Calu3 (cell line): ENCODE measurements around the gene ADPRH. TPM values are rescaled to one million over a fixed set of nuclear protein-coding genes. Genes with fewer than 3 reads are reported as not detected.

Source experiments
- BruUV-seq: library from RNA; stranded (reverse); fragments of 400-500 nt; replicated peaks from 2 replicates; lab custom pipeline; 2021; lab: Mats Ljungman, UMichigan
- CTCF ChIA-PET: fragments of 300-600 bp; sonication (Branson Sonifier 250); formaldehyde crosslinking; loops from one replicate; lab custom pipeline; 2022; ENCODE audit warnings: antibody characterized with exemption; lab: Charles Lee
- DNase-seq: peaks from one replicate; pipeline ENCODE4 v3.0.0; 2022
- H3K27ac Mint-ChIP-seq: one replicate; pipeline ENCODE4 v1.8.0; 2022; ENCODE audit warnings: mixed read lengths; ENCODE audit not compliant: unreplicated experiment
- H3K27me3 Mint-ChIP-seq: one replicate; pipeline ENCODE4 v1.8.0; 2022; ENCODE audit warnings: mixed read lengths; ENCODE audit not compliant: unreplicated experiment
- H3K36me3 Mint-ChIP-seq: one replicate; pipeline ENCODE4 v1.8.0; 2022; ENCODE audit warnings: mild to moderate bottlenecking, moderate library complexity, mixed read lengths; ENCODE audit not compliant: insufficient read depth, unreplicated experiment
- H3K4me1 Mint-ChIP-seq: one replicate; pipeline ENCODE4 v1.8.0; 2022; ENCODE audit warnings: mild to moderate bottlenecking, low read depth, mixed read lengths; ENCODE audit not compliant: unreplicated experiment
- H3K4me3 Mint-ChIP-seq: one replicate; pipeline ENCODE4 v1.8.0; 2022; ENCODE audit warnings: mild to moderate bottlenecking, low read depth, moderate library complexity, mixed read lengths; ENCODE audit not compliant: unreplicated experiment
- H3K9me3 Mint-ChIP-seq: one replicate; pipeline ENCODE4 v1.8.0; 2022; ENCODE audit warnings: low read depth, mixed read lengths; ENCODE audit not compliant: unreplicated experiment
- intact Hi-C: fragments of 100-400 bp; cut with micrococcal nuclease; formaldehyde crosslinking; loops from one replicate; pipeline ENCODE4 v1.10.0; 2022; ENCODE audit not compliant: unreplicated experiment
- total RNA-seq: library from RNA; stranded (reverse); gene quantifications from 2 replicates; pipeline ENCODE4 v1.2.3, GENCODE V29; 2022
- TF ChIP-seq, protein P1 (sequence below): fragments of 200-600 bp; IDR thresholded peaks from one replicate; pipeline ENCODE4 v1.8.0; 2022; ENCODE audit warnings: antibody characterized with exemption; ENCODE audit not compliant: unreplicated experiment

Gene ADPRH
- total RNA-seq, 1 experiment from 2014 or later = 2.4 TPM

DNA sequence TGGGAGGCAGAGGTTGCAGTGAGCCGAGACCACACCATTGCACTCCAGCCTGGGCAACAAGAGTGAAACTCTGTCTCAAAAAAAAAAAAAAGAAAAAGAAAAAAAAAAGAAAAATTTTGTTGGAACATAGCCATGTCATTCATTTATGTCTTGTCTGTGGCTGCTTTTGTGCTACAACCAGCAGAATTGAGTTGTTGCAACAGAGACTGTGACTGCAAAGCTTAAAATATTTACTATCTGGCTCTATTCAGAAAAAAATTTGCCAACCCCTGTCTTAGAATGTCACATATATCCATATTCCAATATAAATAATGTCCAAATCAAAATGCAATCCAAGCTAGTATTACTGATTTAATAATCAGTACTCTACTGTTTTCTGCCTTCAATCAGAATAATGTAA is 45.0 kb upstream of the ADPRH start:
- Mint-ChIP-seq H3K27me3 (no peaks in the 10 kb centered on the region), H3K4me1 (no peaks in the 10 kb centered on the region), H3K4me3 (no peak overlapping the region), H3K27ac (no peak overlapping the region), H3K36me3 (no peaks in the 10 kb centered on the region), H3K9me3 (no peaks in the 10 kb centered on the region)
- DNase-seq = no peak
- intact Hi-C loops = no loop called here
- CTCF ChIA-PET = interaction anchor here (0.5 to 1.0 kb wide), 3 partner anchors 17 to 539 kb away, joined by 3 to 5 read pairs (median 5); no protein-coding TSS in a partner anchor
- no TSS peak for BruUV-seq
- TF ChIP-seq, protein P1, sequence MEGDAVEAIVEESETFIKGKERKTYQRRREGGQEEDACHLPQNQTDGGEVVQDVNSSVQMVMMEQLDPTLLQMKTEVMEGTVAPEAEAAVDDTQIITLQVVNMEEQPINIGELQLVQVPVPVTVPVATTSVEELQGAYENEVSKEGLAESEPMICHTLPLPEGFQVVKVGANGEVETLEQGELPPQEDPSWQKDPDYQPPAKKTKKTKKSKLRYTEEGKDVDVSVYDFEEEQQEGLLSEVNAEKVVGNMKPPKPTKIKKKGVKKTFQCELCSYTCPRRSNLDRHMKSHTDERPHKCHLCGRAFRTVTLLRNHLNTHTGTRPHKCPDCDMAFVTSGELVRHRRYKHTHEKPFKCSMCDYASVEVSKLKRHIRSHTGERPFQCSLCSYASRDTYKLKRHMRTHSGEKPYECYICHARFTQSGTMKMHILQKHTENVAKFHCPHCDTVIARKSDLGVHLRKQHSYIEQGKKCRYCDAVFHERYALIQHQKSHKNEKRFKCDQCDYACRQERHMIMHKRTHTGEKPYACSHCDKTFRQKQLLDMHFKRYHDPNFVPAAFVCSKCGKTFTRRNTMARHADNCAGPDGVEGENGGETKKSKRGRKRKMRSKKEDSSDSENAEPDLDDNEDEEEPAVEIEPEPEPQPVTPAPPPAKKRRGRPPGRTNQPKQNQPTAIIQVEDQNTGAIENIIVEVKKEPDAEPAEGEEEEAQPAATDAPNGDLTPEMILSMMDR = no peak

DNA sequence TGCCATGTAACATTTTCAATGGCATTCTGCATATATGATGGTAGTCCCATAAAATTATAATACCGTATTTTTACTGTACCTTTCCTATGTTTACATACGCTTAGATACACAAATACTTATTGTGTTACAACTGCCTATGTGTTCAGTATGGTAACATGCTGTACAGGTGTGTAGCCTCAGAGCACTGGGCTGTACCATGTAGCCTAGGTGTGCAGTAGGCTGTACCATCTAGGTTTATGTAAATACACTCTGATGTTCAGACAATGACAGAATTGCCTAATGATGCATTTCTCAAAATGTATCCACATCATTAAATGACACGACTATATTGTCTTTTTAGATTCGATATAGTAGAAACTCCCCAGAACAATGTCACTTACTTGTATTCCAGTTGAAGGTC is 42.5 kb upstream of the ADPRH start:
- no peaks in the 10 kb centered on the region for H3K9me3 Mint-ChIP-seq
- no peaks in the 10 kb centered on the region for H3K36me3 Mint-ChIP-seq
- intact Hi-C loops = no loop called here
- H3K4me1 Mint-ChIP-seq = peaks cover 6% of the 10 kb centered on the region
- H3K4me3 Mint-ChIP-seq = no peak overlapping the region
- no TSS peak for BruUV-seq
- H3K27me3 Mint-ChIP-seq = no peaks in the 10 kb centered on the region
- no peak overlapping the region for H3K27ac Mint-ChIP-seq
- DNase-seq = no peak
- CTCF ChIA-PET = no interaction called here
- TF ChIP-seq, protein P1 = no peak

DNA sequence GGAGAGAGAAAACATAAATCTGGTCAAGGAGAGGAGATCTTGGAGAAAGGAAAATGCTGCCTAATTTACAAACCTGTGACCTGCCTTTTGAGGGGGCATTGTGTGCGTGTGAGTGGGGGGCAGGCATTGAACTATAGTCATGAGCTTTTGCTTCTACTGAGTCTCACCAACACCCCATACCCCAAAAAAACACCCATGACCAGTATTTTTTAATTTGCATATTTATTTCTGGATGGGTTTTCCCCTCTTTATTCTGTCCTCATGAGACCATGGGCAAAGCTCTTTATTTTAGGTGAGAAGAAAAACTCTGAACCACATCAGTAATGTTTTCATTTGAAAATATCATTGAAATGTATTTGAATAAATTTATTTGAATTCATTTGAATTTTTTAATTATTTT is 40.5 kb upstream of the ADPRH start:
- Mint-ChIP-seq H3K4me1 (peaks cover 21% of the 10 kb centered on the region), H3K36me3 (no peaks in the 10 kb centered on the region), H3K9me3 (no peaks in the 10 kb centered on the region), H3K27ac (no peak overlapping the region), H3K4me3 (no peak overlapping the region), H3K27me3 (no peaks in the 10 kb centered on the region)
- CTCF ChIA-PET = no interaction called here
- TF ChIP-seq, protein P1 = no peak
- no peak for DNase-seq
- intact Hi-C loops = no loop called here
- BruUV-seq = no TSS peak

DNA sequence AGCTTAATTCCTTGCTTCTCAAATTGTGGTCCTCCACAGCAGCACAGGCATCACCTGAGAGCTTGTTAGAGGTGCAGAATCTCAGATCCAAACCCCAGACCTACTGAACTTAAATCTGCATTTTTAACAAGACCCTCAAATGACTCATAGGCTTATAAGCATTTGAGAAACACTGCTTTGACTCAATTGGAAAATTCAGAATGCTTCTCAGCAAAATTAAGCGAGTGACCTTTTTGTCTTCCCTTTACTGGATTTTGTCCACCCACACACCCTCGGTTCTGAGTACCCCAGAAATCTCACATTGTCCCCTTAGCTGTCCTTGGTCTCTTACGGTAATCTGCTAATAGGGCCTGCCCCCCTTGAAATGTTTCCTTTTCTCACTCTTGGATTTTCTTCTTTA is 37.7 kb upstream of the ADPRH start:
- Mint-ChIP-seq H3K9me3 (no peaks in the 10 kb centered on the region), H3K27me3 (no peaks in the 10 kb centered on the region), H3K36me3 (no peaks in the 10 kb centered on the region), H3K4me3 (no peak overlapping the region), H3K4me1 (peaks cover 21% of the 10 kb centered on the region), H3K27ac (no peak overlapping the region)
- intact Hi-C loops = no loop called here
- CTCF ChIA-PET = interaction anchor here (0.8 to 1.0 kb wide), 2 partner anchors 9 to 43 kb away, joined by 3 read pairs; partner anchors contain the start of gene TIMMDC1
- TF ChIP-seq, protein P1 = no peak
- DNase-seq = no peak
- no TSS peak for BruUV-seq
